ENCODE results near the gene NUDT12.

Gene NUDT12

DNA sequence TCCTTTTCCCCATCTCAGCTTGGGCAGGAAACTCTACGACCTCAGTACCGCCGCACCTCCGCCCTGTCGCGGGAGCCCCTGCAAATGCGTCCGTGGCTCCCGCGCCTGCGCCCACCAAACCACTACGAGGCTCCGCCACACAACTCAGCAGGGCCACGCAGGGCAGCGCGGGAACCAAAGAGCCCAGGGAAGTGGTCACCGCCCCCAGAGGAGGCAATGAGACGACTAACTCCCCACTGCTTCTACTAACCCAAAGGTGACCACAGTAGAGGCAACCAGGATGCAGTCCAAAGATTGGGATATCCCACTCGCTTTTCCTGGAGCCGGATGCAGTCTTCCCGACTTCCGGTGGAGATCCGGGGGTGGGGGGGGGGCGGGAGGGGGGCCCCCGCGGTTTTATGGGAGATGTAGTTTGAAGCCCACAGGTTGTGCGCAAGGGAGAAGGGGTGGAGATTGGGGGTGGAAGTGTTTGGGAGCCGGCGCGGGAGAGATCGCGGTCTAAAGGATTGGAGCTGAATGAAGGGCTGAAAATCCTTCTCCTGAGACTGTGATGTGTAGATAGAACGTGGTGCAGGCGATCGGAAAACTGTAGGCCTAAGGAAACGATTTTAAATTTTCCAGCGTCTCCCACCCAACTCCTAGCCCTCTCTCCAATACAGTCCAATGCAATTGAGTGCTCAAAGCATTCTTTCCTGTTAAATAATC, at the start of gene NUDT12:
Gene NUDT12 (minus strand): TSS at position 337 of the 705 bp plus-strand sequence. CDS start 2,541 bp downstream, outside the sequence.
- DNase-seq (ENCODE audit: low read depth), result peak; percentile 73

GRCh38 chr5:103607346-103607745, 44.8 kb upstream of the NUDT12 start:
- no peak for DNase-seq (ENCODE audit: low read depth)

GRCh38 chr5:103605277-103605676, 42.7 kb upstream of the NUDT12 start:
- no peak for DNase-seq (ENCODE audit: low read depth)

DNA sequence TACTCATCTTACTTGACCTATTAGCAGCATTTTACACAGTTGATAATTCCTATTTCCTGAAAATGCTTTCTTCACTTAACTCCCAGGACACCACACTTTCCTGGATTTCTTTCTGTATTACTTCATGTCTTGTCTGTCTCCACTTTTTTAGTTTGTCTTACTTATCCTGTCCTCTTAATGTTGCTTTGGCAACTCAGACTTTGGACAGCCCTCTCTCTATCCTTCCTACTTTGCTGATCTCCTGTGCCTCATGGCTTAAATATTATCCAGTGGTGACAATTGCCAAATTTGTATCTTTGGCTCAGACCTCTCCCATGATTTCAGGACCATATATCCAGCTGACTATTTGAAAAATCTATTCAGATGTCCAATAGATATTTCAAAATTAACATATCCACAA, 39.8 kb upstream of the NUDT12 start:
- DNase-seq (ENCODE audit: low read depth), result no peak

GRCh38 chr5:103601314-103601713, 38.7 kb upstream of the NUDT12 start:
- DNase-seq (ENCODE audit: low read depth), result no peak

DNA sequence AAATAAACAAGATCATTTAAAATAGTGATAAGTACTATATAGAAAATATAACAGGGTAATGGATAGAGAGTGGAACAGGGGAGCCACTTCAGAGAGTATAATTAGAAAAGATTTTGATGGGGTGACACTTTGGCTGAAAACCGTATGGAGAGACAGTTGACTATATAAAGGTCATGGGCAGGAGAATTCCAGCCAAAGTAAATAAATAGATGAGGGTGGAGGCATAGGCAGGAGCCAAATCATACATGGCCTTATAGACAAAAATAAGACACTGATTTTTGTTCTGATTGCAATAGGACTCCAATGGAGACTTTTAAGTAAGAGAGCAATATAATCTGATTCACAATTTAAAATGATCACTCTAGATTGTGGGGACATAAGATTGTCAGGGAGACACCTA, 37.5 kb upstream of the NUDT12 start:
- no peak for DNase-seq (ENCODE audit: low read depth)

GRCh38 chr5:103598997-103599566, 36.5 kb upstream of the NUDT12 start:
- DNase-seq (ENCODE audit: low read depth), result no peak

GRCh38 chr5:103590221-103590620, 27.6 kb upstream of the NUDT12 start:
- no peak for DNase-seq (ENCODE audit: low read depth)

DNA sequence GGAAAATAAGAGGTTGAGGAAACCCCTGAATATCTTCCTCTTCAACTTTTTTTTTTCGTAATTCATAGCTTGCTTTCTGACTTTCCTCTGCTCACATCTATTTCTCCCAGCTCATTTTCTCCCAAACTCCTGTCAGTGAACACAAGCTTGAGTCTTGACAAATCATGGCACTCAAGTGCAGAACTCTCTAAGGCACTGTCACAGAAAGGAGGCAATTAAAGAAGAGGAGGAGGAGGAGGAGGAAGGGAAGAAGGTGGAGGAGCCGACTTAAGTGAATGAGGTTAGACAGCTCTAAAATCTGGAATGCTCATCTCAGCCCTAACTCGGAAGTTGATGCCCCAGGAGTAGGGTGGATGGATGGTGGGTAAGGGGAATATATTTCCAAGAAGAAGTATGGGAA, 27.2 kb upstream of the NUDT12 start:
- no peak for DNase-seq (ENCODE audit: low read depth)

DNA sequence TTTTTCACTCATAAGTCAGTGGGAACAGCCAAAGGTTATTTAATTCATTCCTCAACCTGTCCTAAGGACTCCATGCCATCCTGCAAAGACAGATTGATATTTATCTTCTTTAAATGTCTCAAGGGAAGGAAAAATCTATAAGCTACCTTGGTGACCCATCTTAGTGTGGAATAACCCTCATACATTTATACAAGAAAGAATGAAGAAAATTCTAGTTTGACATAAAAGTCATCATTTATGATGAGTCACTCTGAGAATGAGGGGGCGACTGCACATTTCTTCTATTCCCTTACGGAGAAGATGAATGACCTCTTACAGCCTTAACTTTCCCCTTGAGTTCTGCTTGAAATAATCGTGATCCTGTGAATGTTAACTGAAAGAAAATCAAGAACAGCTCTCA, 26.8 kb upstream of the NUDT12 start:
- DNase-seq (ENCODE audit: low read depth), result peak; percentile 59

DNA sequence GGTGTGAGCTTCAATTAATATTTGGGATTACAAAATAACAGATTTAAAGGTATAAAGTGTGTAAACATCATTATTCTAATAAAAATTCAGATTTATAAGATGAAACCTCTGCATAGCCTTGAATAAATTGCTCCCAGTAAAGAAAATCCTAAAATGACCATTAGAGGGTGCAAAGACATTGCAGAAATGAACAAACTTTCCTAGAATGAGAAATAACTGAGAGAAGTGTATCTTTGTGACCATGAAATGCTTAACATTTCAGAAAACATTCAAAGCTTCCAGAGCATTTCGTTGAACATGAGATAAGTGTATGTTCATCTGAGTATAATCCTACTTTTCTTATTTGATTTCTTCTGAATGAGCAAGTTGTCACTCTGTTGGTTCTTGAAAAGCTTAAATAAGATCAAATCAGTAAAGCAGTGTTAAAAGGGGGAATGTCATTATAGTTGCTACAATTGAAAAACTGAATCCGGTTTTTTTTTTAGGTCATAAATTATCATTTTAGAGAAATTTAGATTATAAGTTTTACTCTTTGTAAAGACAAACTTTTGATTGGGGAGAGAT, 24.7 kb upstream of the NUDT12 start:
- peak; percentile 55 for DNase-seq (ENCODE audit: low read depth)

- DNase-seq (ENCODE audit: low read depth), result peak; percentile 60
These were observed 19.8 kb upstream of the NUDT12 start for GRCh38 chr5:103582364-103582763.

DNA sequence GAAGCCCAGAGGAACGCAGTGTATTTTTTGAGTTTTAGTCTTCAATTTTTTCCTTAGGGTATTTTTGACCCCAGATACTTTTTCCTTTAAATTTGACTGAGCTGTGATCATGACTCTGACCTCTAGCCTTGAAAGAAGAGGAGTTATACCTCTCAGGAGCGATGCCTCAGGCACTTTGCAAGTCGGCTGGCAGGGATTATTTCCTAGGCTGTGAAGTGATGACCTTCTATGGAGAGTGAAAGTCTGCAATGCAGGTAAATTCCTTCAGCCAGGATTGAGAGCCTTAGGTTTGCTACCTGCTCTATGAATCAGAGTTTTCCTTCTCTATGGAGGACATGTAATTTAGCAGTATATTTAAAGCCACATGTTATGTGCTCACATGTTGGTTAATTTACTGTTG, 10.8 kb upstream of the NUDT12 start:
- DNase-seq (ENCODE audit: low read depth), result no peak

GRCh38 chr5:103572454-103572853, 9.9 kb upstream of the NUDT12 start:
- no peak for DNase-seq (ENCODE audit: low read depth)

DNA sequence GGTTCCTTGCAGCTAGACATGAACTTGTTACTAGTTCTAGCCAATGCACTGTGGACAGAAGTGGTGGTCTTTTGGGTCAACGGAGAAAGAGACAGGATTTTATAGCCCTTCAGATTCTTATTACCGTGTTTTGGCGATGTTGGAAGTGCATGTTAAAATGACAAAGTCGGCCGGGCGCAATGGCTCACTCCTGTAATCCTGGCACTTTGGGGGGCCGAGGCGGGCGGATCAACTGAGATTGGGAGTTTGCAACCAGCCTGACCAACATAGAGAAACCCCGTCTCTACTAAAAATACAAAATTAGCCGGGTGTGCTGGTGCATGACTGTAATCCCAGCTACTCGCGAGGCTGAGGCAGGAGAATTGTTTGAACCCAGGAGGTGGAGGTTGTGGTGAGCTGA, 9.1 kb upstream of the NUDT12 start:
- no peak for DNase-seq (ENCODE audit: low read depth)

GRCh38 chr5:103569313-103570060, 6.9 kb upstream of the NUDT12 start:
- peak; percentile 42 for DNase-seq (ENCODE audit: low read depth)

- DNase-seq (ENCODE audit: low read depth), result no peak
These were observed 3.1 kb upstream of the NUDT12 start for GRCh38 chr5:103565719-103566118.

GRCh38 chr5:103561685-103562452, 720 bp downstream of the NUDT12 start:
- DNase-seq (ENCODE audit: low read depth), result no peak

DNA sequence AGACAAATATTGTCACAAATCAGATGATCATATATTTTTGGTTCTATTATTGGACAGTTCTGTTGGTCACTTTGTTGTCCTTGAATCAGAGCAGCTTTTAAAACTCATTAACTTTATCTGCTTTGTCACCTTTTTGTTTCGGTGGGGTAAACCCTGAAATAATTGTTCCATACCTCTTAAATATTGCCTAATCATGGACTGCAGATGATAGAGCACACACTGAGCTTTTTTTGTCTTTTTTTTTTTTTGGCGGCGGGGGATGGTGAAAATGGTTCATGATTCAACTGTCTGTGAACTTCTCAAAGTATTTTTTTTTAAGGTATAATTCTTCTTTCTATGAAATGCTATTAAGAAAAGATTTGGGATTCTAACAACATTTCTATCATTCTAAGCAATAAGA, 1.8 kb downstream of the NUDT12 start:
- no peak for DNase-seq (ENCODE audit: low read depth)

DNA sequence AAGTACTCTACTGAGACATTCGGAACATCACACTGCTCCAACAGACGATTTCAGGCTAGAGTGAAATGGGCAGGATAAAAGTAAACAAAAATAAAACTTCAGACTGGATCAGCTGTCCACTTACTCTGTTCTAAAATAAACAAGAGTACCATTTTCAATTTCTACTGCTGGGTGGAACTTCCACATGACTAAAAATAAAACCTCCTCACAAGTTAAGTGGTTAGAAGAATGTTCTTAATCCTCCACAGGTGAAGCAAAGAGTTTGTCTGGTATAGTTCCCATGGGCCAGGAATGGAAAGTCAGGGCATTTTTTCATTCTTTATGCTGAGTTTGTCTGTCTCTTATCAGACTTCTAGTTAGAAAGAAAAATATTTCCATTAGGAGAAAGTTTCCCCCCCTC, 15.7 kb downstream of the NUDT12 start:
- no peak for DNase-seq (ENCODE audit: low read depth)

DNA sequence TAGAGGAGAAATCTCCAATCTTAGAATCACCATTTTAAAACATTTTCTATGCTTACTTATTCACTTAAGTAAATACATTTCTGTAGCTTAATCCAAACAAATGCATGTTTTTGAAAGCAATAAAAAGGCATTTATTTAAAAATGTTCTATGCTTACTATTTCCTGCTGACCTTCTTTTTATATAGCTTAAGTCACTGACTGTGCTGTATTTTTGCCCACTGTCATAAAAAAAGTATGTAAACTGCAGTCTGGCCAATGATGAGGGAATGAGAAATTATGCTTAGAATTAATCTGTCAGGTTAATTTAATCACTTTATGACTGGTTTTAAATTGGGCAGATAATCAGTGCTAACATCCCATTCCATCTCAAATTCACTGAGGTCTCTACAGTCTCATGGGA, 20.1 kb downstream of the NUDT12 start:
- DNase-seq (ENCODE audit: low read depth), result no peak

GRCh38 chr5:103541569-103541968, 21.0 kb downstream of the NUDT12 start:
- DNase-seq (ENCODE audit: low read depth), result no peak

All from amniotic epithelial cell (primary cell).